HFF-Myc (cell line): Measurements from ENCODE around the gene GRAMD2A.

Experiments
- DNase-seq: peaks from one replicate; pipeline ENCODE4 v3.0.0-alpha.2; 2011; ENCODE audit warnings: low read depth; ENCODE audit errors: extremely low read depth
- H3K4me3 ChIP-seq: replicated peaks from 2 replicates; pipeline ENCODE4 v1.5.1; 2011; ENCODE audit warnings: low read depth, mild to moderate bottlenecking, control low read depth, low read length
- CTCF ChIP-seq: IDR thresholded peaks from 2 replicates; pipeline ENCODE4 v1.5.1; 2012; ENCODE audit warnings: mild to moderate bottlenecking, low read depth, low read length, control low read depth; ENCODE audit errors: missing control alignments

Gene GRAMD2A

GRCh38 chr15:72168808-72169190 is 28.8 kb downstream of the GRAMD2A start:
- TF ChIP-seq CTCF: no peak
- no peak overlapping the region for H3K4me3 ChIP-seq
- no peak for DNase-seq

GRCh38 chr15:72168131-72168807 is 29.3 kb downstream of the GRAMD2A start:
- TF ChIP-seq CTCF: no peak
- DNase-seq: no peak
- no peak overlapping the region for H3K4me3 ChIP-seq

- H3K4me3 ChIP-seq: no peak overlapping the region
- no peak for DNase-seq
- no peak for TF ChIP-seq CTCF
Measured at GRCh38 chr15:72167445-72167844, 30.1 kb downstream of the GRAMD2A start.

- DNase-seq: no peak
- TF ChIP-seq CTCF: no peak
- no peak overlapping the region for H3K4me3 ChIP-seq
Measured at GRCh38 chr15:72166716-72167417, 30.7 kb downstream of the GRAMD2A start.

GRCh38 chr15:72163719-72164118 is 33.9 kb downstream of the GRAMD2A start:
- no peak overlapping the region for H3K4me3 ChIP-seq
- TF ChIP-seq CTCF: no peak
- DNase-seq: no peak

GRCh38 chr15:72162569-72162968 is 35.0 kb downstream of the GRAMD2A start:
- no peak for TF ChIP-seq CTCF
- no peak overlapping the region for H3K4me3 ChIP-seq
- no peak for DNase-seq
